ENCODE data around the gene RGS3.
"Not testable (repeated sequence)": the region's sequence is repeated elsewhere in the genome, so short reads cannot be mapped to it uniquely, and the experiment has no call there.

The RGS3 gene

DNA sequence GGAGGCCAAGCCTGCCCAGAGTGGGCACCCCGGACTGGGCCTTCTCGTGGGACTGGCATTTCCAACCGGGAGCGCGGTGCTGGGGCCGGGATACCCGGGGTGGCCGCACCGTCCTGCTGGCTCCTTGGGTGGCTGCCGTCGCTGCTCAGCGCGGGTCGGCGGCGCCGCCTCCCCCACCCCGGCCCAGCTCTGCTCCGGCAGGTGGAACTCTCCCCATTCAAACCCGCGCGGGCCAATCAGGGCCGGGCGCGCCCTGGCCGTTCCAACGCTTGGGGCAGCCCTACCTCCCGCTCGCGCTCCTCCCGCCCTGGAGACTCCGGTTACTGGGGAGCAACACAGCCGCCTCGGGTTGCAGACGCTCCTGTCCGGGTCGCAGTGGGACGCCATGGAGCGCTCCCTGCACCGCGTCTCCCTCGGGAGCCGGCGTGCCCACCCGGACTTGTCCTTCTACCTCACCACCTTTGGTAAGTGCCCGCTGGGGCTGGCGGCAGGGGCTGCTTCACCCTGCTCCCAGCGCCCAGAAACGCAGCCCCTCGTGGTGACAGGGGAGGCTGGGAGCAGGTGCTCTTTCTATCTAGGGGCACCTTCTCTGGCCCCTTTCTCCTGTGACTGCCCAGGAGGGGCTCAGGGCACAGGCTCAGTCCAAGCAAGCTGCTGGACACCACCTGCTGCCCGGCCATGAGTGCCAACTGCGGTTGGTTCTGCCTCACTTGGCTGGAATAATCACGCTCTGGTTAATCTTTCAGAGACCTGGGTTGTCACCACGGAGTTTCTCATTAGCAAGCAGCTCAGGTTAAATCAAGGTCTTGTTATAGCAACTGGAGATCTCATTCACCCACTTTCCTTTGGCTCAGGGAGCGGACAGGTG lies at the start of gene RGS3:
RGS3 (plus strand) TSS at position 310 of the 868 bp plus-strand sequence; CDS start at position 386, 76 bp downstream.
- DNase-seq: no peak

DNA sequence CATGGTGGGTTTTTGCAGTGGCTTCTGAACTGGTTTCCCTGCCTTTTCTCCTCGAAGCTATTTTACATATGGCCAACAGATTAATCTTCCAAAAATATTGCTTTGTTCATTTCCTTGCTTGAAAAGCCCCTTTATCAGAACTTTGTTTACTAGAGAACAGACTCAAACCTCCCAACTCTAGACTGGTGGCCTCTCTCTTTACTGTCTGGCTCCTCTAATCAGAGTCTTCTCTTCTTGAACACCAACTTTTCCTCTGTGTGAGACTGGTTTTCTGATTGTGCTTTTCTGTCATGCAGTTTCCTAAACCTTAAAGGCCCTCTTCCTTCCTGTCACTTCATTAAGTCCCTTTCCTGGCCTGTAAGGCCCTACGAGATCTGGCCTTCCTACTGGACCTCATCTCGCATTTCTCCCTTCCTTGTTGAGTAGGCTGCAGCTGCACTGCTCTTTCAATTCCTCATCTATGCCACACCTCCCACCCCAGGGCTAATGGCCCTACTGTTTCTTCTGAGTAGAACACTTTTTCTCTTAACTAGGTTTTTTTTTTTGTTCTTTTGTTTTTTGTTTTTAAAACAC lies 47.3 kb upstream of the RGS3 start:
- DNase-seq: no peak

GRCh38 chr9:113417370-113417769 lies 46.2 kb upstream of the RGS3 start:
- DNase-seq: no peak

- no peak for DNase-seq
These were observed 41.8 kb upstream of the RGS3 start for GRCh38 chr9:113421726-113422125.

- DNase-seq: no peak
These were observed 38.5 kb upstream of the RGS3 start for GRCh38 chr9:113425072-113425471.

GRCh38 chr9:113426701-113427100 lies 36.8 kb upstream of the RGS3 start:
- no peak for DNase-seq

DNA sequence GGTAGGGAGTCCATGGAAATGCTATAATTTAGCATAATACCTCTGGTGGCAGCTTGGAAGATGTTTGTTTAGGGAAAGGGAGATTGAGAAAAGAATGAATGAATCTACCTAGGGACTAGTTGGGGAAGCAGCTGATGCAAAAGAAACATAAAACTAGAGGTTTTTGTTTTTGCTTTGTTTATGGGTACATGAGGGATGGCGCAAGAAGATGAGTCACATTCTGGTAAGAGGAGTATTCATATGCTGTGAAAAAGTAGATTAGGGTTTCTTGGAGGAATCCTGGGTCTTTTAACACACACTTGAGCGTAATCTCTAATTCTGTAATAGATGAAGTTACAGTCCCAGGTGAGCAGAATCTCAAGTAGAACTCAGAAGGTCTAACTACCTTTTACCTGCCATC lies 35.9 kb upstream of the RGS3 start:
- DNase-seq: no peak

DNA sequence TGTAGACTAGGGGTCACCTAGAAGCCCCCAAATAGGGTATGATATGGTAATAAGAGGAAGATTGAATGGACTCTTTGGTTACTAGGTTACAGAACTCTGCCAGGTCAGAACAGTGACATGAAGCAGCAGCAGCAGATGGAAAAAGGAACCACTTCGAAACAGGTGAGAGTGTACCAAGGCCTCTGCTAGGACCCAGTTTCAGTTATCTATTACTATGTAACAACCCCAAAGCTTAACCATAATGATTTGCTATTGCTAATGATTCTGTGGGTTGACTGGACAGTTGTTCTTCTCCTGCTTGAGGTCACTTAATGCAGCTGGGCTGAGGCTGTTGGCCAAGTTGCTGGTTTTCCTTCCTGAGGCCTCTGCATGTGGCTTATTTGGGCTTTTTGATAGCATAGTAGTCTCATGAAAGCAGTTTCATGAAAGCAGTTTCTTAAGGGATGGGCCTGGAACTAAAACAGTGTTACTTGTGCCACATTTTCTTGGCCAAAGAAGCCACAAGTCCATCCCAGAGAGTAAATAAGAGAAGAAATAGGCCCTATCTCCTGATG lies 35.4 kb upstream of the RGS3 start:
- DNase-seq: no peak

DNA sequence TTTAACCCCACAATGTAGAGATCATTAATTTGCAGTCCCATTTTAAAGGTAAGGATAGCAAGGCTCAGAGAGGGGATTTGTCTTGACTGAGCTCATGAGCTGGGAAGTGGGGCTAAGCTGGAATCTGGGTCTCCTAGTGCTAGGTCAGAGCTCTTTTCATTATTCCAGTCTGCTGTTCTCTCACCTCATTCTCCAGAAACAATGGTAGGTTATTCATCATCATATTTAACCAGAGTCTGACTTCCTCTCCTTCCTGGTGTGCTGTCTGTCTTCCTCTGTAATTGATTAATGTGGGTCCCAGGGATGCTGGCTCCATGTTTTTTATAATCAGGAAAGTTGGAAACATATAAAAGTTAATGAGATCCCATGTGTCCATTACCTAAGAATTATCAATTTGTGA lies 32.3 kb upstream of the RGS3 start:
- DNase-seq: no peak

- DNase-seq: no peak
These were observed 26.6 kb upstream of the RGS3 start for GRCh38 chr9:113436728-113437515.

GRCh38 chr9:113437716-113438115 lies 25.8 kb upstream of the RGS3 start:
- not testable (repeated sequence) for DNase-seq

- DNase-seq: no peak
These were observed 18.8 kb upstream of the RGS3 start for GRCh38 chr9:113444736-113445135.

GRCh38 chr9:113446323-113446740 lies 17.2 kb upstream of the RGS3 start:
- DNase-seq: no peak

DNA sequence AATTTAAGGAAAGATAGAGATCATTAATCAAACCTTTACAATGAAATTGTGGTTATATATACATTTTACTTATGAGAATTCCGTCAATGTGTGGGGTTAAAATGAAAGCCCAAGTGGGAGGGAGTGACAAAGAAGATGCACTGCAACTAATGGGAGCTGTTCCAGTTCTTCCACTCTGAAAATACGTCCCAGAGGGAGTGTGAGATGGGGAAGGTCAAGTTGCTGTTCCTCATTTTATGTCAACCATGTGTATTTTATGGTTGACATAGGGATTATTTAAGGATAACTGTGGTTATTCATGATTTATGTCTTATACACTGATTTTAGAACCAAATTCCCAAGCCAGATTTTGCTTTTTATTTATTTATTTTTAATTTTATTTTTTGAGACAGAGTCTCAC lies 14.2 kb upstream of the RGS3 start:
- no peak for DNase-seq

DNA sequence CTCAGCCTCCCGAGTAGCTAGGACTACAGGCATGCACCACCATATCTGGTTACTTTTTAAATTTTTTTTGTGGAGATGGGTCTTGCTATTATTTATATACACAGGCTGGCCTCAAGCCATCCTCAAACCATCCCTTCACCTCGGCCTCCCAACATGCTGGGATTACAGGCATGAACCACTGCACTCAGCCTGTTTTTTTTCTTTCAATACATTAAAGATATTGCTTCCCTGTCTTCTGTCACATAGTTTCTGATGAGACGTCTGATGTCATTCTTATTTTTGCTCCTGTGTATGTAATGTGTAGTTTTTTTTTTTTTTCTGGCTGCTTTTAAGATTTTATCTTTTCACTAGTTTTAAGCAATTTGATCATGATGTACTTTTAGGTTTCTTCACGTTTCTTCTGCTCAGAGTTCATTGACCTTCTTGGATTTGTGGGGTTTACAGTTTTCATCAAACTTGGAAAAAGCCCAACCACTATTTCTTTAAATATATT lies 11.4 kb upstream of the RGS3 start:
- no peak for DNase-seq

DNA sequence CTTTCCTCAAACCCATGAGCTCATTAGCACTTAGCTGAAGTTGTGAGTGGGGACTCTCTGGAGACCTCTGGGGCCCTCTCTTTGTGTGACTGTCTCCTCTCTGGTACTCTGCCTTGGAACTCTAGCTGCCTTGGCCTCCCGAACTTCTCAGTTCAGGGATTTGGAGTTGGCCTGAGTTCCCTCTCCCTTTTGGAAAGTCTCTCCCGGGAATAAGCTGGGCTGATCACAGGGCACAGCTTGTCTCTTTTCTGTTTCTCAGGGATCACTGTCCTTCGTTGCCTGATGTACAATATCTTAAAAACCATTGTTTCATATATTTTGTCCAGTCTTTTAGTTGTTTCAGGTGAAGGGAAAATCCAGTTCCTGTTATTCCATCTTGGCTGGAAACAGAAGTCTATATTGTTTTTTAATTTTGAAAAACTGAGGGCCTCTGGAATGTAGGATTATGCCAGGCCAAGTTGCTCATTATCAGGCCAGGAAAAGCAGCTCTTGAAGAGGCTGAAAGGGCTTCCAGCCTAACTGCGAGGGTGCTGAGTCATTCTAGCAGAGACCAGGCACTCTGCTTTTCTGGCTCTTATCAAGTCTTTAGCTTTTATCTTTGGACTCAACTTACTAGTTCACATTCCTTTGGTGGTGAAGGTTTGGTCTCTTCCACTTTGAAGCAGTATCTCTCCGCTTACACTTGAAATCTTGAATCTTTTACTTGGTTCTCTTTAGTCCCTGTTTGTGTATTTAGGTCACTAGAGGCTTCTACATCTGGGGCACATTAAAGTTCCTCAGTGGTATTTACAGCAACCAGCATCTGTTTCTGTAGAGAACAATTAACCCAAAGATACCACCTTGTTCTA lies 8.4 kb upstream of the RGS3 start:
- no peak for DNase-seq

DNA sequence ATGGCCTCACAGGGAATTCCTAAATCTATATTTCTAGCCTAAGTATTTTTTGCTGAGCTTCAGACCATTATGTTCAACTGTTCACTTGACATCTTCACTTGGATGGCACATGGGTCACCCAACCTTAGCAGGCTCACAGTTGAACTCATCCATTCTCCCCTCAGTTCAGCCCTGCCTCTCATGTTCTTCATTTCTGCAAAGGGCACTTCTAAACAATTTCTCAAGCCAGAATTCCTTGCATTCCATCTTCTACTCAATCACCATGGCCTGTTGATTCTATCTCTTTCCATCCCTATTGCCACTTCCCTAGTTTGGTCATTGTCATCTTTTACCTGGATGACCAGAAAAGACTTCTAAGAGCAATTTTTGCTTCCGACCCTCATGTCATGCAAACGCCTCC lies 7.3 kb upstream of the RGS3 start:
- no peak for DNase-seq

GRCh38 chr9:113461285-113461684 lies 2.2 kb upstream of the RGS3 start:
- no peak for DNase-seq

GRCh38 chr9:113461943-113462342 lies 1.6 kb upstream of the RGS3 start:
- DNase-seq: no peak

DNA sequence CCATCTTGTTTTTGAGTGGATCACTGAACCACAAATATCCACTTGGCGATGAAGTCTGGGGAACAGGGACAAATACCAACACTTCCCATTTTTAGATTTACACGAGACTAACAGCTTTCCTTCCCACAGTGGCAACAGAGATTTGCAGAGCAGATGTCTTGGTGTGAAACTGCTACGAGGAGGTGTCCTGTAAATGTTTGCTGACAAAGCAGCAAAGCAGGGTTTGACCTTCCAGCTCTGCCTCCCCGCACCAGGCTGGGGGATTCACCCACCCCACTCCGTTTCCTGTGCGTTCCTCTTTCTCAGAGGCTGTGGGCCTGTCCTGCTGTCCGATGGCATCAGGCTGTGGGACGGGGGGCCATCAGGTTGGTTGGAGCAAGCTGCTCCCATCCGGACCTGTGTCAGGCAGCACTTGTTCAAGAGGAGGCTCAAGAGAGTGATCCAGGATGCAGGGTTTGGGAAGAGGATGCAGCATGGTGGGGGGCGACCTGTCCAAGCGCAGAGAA lies 693 bp upstream of the RGS3 start:
- DNase-seq: no peak

GRCh38 chr9:113464286-113464660 lies 746 bp downstream of the RGS3 start:
- DNase-seq: no peak

GRCh38 chr9:113465599-113466140 lies 2.1 kb downstream of the RGS3 start:
- DNase-seq: no peak

All from stimulated activated CD4-positive, alpha-beta T cell treated with anti-CD3 and anti-CD28 coated beads, Interleukin-12 subunit alpha, Interleukin-12 subunit beta, amount 100 ng/mL, for 4 hours (primary cell).